ENCODE measurements around the gene DNAJC4. TPM values are rescaled to one million over a fixed set of nuclear protein-coding genes. Genes with fewer than 3 reads are reported as not detected.
A peak's percentile ranks its signal among the peaks of the same experiment; 100 is the strongest.

DNAJC4 gene
- total and polyA plus RNA-seq, 9 of the 15 experiments (the other 6 are each of a cell fraction or from before 2014, with no cell fraction given): 4.0 to 32.6 (median 19.9) TPM

DNA sequence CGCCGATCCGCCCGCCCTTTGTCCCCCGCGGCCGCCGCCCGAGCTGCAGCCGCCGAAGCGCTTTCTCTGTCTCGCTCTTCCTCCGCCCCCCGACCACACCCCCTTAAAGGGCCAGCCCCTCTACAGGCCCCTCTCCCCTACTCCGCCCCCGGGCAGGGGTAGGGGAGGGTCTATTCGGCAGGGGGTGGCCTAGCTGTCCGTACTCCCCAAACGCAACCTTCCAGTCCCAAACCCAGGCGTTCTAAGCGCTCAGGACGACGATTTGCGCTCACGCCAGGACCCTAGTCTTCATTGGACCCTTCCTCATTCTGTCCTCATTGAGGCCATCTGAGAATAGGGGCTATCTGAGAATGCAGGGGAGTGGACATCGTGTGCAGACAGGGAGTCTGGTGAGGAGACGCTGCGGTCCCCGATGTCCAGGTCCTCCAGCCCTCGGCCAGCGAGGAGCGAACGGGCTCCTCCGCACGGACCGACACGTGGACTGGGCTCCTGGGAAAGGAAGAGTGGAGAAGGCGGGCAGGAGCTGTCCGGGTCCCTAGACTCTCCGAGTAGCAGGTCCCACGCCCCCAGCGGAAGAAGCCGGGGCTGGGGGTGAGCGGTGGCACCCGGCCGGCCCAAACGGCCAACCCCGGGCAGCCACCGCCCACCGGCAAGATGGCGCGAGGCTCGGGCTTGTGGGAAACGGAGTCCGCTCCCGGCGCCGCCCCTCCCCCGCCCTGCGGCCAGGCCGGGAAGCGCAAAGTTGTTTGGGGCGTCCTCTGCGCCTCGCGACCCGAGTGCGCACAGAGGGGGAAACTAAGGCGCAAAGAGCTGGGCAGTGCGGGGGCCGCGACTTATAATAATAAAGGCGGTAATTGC lies 16.8 kb downstream of the DNAJC4 start, which contains the start of gene PPP1R14B (continued):
- TF ChIP-seq TOE1 (IDR thresholded peaks at IDR 0.05; ENCODE audit: borderline replicate concordance) (peak; percentile 59; the same call in 1 of the 2 replicates), TOE1 (CRISPR knock-in tag; IDR thresholded peaks at IDR 0.05; ENCODE audit: borderline replicate concordance, low read depth) (no peak), SMARCA5 (IDR thresholded peaks at IDR 0.05) (peak; percentile 91), CREB1 (IDR thresholded peaks at IDR 0.05) (no peak), CREB1 (CRISPR knock-in tag; IDR thresholded peaks at IDR 0.05) (peak; percentile 60; the same call in 1 of the 2 replicates), ETV1 (tag; conservative IDR thresholded peaks at IDR 0.05; ENCODE audit: low read depth) (0 out of 2 replicates have a peak, but pooled peaks have one; percentile 20), ATF1 (CRISPR knock-in tag; IDR thresholded peaks at IDR 0.05) (no peak), ATF1 (tag; IDR thresholded peaks at IDR 0.05) (peak; percentile 62), HMG20A (CRISPR knock-in tag; conservative IDR thresholded peaks at IDR 0.05) (no peak), NR2F6 (CRISPR knock-in tag; IDR thresholded peaks at IDR 0.05) (no peak), SETDB1 (IDR thresholded peaks at IDR 0.05; ENCODE audit: low read length) (no peak), ZNF311 (CRISPR knock-in tag; IDR thresholded peaks at IDR 0.05) (no peak), ETV6 (IDR thresholded peaks at IDR 0.05; ENCODE audit: borderline replicate concordance in 1 of 2, low read depth in 2 of 2, low read length in 1 of 2) (no peak), ETV6 (CRISPR knock-in tag; IDR thresholded peaks at IDR 0.05; ENCODE audit: borderline replicate concordance) (no peak), ZNF354B (CRISPR knock-in tag; IDR thresholded peaks at IDR 0.05) (no peak), PRPF4 (IDR thresholded peaks at IDR 0.05; ENCODE audit: insufficient read depth, low read depth, low read length, poor library complexity, severe bottlenecking) (no peak), CHD4 (IDR thresholded peaks at IDR 0.05; ENCODE audit: insufficient read depth, insufficient replicate concordance, low read depth, low read length, poor library complexity, severe bottlenecking) (no peak), ETV5 (CRISPR knock-in tag; IDR thresholded peaks at IDR 0.05; ENCODE audit: low read depth) (peak; percentile 59; the same call in 1 of the 2 replicates)
- TF ChIP-seq, protein P1, sequence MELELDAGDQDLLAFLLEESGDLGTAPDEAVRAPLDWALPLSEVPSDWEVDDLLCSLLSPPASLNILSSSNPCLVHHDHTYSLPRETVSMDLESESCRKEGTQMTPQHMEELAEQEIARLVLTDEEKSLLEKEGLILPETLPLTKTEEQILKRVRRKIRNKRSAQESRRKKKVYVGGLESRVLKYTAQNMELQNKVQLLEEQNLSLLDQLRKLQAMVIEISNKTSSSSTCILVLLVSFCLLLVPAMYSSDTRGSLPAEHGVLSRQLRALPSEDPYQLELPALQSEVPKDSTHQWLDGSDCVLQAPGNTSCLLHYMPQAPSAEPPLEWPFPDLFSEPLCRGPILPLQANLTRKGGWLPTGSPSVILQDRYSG (tag; conservative IDR thresholded peaks at IDR 0.05; ENCODE audit: low read depth): 0 out of 2 replicates have a peak, but pooled peaks have one; percentile 12
- TF ChIP-seq, protein P2, sequence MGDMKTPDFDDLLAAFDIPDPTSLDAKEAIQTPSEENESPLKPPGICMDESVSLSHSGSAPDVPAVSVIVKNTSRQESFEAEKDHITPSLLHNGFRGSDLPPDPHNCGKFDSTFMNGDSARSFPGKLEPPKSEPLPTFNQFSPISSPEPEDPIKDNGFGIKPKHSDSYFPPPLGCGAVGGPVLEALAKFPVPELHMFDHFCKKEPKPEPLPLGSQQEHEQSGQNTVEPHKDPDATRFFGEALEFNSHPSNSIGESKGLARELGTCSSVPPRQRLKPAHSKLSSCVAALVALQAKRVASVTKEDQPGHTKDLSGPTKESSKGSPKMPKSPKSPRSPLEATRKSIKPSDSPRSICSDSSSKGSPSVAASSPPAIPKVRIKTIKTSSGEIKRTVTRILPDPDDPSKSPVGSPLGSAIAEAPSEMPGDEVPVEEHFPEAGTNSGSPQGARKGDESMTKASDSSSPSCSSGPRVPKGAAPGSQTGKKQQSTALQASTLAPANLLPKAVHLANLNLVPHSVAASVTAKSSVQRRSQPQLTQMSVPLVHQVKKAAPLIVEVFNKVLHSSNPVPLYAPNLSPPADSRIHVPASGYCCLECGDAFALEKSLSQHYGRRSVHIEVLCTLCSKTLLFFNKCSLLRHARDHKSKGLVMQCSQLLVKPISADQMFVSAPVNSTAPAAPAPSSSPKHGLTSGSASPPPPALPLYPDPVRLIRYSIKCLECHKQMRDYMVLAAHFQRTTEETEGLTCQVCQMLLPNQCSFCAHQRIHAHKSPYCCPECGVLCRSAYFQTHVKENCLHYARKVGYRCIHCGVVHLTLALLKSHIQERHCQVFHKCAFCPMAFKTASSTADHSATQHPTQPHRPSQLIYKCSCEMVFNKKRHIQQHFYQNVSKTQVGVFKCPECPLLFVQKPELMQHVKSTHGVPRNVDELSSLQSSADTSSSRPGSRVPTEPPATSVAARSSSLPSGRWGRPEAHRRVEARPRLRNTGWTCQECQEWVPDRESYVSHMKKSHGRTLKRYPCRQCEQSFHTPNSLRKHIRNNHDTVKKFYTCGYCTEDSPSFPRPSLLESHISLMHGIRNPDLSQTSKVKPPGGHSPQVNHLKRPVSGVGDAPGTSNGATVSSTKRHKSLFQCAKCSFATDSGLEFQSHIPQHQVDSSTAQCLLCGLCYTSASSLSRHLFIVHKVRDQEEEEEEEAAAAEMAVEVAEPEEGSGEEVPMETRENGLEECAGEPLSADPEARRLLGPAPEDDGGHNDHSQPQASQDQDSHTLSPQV (IDR thresholded peaks at IDR 0.05): 0 out of 2 replicates have a peak, but pooled peaks have one; percentile 74
- TF ChIP-seq, protein P3, sequence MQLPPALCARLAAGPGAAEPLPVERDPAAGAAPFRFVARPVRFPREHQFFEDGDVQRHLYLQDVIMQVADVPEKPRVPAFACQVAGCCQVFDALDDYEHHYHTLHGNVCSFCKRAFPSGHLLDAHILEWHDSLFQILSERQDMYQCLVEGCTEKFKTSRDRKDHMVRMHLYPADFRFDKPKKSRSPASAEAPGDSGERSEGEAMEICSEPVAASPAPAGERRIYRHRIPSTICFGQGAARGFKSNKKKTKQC (CRISPR knock-in tag; IDR thresholded peaks at IDR 0.05): no peak; the same call in 1 of the 2 replicates
